ENCODE results near the gene ZNF397. TPM values are rescaled to one million over a fixed set of nuclear protein-coding genes. Genes with fewer than 3 reads are reported as not detected.
"Not testable (repeated sequence)": the region's sequence is repeated elsewhere in the genome, so short reads cannot be mapped to it uniquely, and the experiment has no call there.

The ZNF397 gene
- total RNA-seq = 37.7 TPM

GRCh38 chr18:35240664-35241447 lies at the start of gene ZNF397:
Gene ZNF397 (plus strand): TSS chr18:35241034. CDS start chr18:35242471, 1,437 bp downstream.
- peak; percentile 99 for DNase-seq

- DNase-seq = no peak
Measured at GRCh38 chr18:35191698-35192025, 49.2 kb upstream of the ZNF397 start.

GRCh38 chr18:35192415-35192814 lies 48.4 kb upstream of the ZNF397 start:
- DNase-seq = no peak

GRCh38 chr18:35193316-35193715 lies 47.5 kb upstream of the ZNF397 start:
- DNase-seq = no peak

- DNase-seq = peak; percentile 55
Measured at GRCh38 chr18:35197296-35197695, 43.5 kb upstream of the ZNF397 start.

GRCh38 chr18:35201256-35201931 lies 39.4 kb upstream of the ZNF397 start:
- DNase-seq = peak; percentile 30

GRCh38 chr18:35203067-35203466 lies 37.8 kb upstream of the ZNF397 start:
- peak; percentile 73 for DNase-seq

- no peak for DNase-seq
Measured at GRCh38 chr18:35205199-35205712, 35.6 kb upstream of the ZNF397 start.

- not testable (repeated sequence) for DNase-seq
Measured at GRCh38 chr18:35205746-35206458, 34.9 kb upstream of the ZNF397 start.

GRCh38 chr18:35215026-35215425 lies 25.8 kb upstream of the ZNF397 start:
- DNase-seq = no peak

- not testable (repeated sequence) for DNase-seq
Measured at GRCh38 chr18:35216611-35217010, 24.2 kb upstream of the ZNF397 start.

- not testable (repeated sequence) for DNase-seq
Measured at GRCh38 chr18:35219331-35219730, 21.5 kb upstream of the ZNF397 start.

GRCh38 chr18:35220424-35220823 lies 20.4 kb upstream of the ZNF397 start:
- DNase-seq = no peak

- DNase-seq = no peak
Measured at GRCh38 chr18:35223797-35224196, 17.0 kb upstream of the ZNF397 start.

- no peak for DNase-seq
Measured at GRCh38 chr18:35227254-35227653, 13.6 kb upstream of the ZNF397 start.

- peak; percentile 90 for DNase-seq
Measured at GRCh38 chr18:35231052-35231451, 9.8 kb upstream of the ZNF397 start.

GRCh38 chr18:35236571-35237363 lies 4.1 kb upstream of the ZNF397 start:
- DNase-seq = no peak

GRCh38 chr18:35239314-35239713 lies 1.5 kb upstream of the ZNF397 start:
- DNase-seq = no peak

- DNase-seq = no peak
Measured at GRCh38 chr18:35241448-35241804, 592 bp downstream of the ZNF397 start.

- DNase-seq = no peak
Measured at GRCh38 chr18:35242426-35242825, 1.6 kb downstream of the ZNF397 start.

- no peak for DNase-seq
Measured at GRCh38 chr18:35244671-35245070, 3.8 kb downstream of the ZNF397 start.

GRCh38 chr18:35245719-35246317 lies 5.0 kb downstream of the ZNF397 start:
- DNase-seq = no peak
